Neural cell (in vitro differentiated cells): Measurements from ENCODE around the gene KDM2A. TPM values are rescaled to one million over a fixed set of nuclear protein-coding genes. Genes with fewer than 3 reads are reported as not detected.

ENCODE experiments used
- H2AFZ ChIP-seq: fragments of 200-600, 300-800 bp; sonication (generic), shearing (Covaris generic); 2 replicates; pipeline ENCODE4 v1.6.0; 2014; ENCODE audit warnings: low read depth, mild to moderate bottlenecking, antibody characterized with exemption, low read length, moderate library complexity
- H3F3A ChIP-seq: fragments of 200-600 bp; shearing (Covaris generic); 2 replicates; pipeline ENCODE4 v1.6.1; 2016; ENCODE audit warnings: mild to moderate bottlenecking, moderate library complexity, mixed read lengths, antibody characterized with exemption, low read length; ENCODE audit not compliant: insufficient read depth, poor library complexity, severe bottlenecking
- H3K27ac ChIP-seq: fragments of 200-600, 300-800 bp; sonication (generic), shearing (Covaris generic); 2 replicates; pipeline ENCODE4 v1.5.1; 2014; ENCODE audit warnings: mild to moderate bottlenecking, low read length, moderate library complexity
- H3K27me3 ChIP-seq: fragments of 300-800, 200-600 bp; sonication (generic), shearing (Covaris generic); 2 replicates; pipeline ENCODE4 v1.6.0; 2014; ENCODE audit warnings: mild to moderate bottlenecking, low read depth, low read length, moderate library complexity; ENCODE audit not compliant: insufficient read depth
- H3K36me3 ChIP-seq: fragments of 300-800, 200-600 bp; sonication (generic), shearing (Covaris generic); 2 replicates; pipeline ENCODE4 v1.5.1; 2014; ENCODE audit warnings: mild to moderate bottlenecking, antibody characterized with exemption, low read length, moderate library complexity; ENCODE audit not compliant: insufficient read depth
- H3K4me2 ChIP-seq: fragments of 300-800, 200-600 bp; sonication (generic), shearing (Covaris generic); 2 replicates; pipeline ENCODE4 v1.6.0; 2014; ENCODE audit warnings: mild to moderate bottlenecking, low read length
- H3K4me3 ChIP-seq: fragments of 300-800, 200-600 bp; sonication (generic), shearing (Covaris generic); 2 replicates; pipeline ENCODE4 v1.5.1; 2014; ENCODE audit warnings: mild to moderate bottlenecking, low read length, moderate library complexity
- H3K79me2 ChIP-seq: fragments of 200-600 bp; shearing (Covaris generic); replicated peaks from 2 replicates; pipeline ENCODE4 v1.6.0; 2014; ENCODE audit warnings: mild to moderate bottlenecking, low read length, moderate library complexity; ENCODE audit not compliant: insufficient read depth
- H3K9ac ChIP-seq: fragments of 300-800, 200-600 bp; sonication (generic), shearing (Covaris generic); 2 replicates; pipeline ENCODE4 v1.6.1; 2016; ENCODE audit warnings: mild to moderate bottlenecking, low read length, mixed read lengths
- H3K9me2 ChIP-seq: fragments of 200-600 bp; shearing (Covaris generic); 2 replicates; pipeline ENCODE4 v1.6.1; 2016; ENCODE audit warnings: mild to moderate bottlenecking, low read length, mixed read lengths; ENCODE audit not compliant: insufficient read depth
- H3K9me3 ChIP-seq: fragments of 200-600, 300-800 bp; sonication (generic), shearing (Covaris generic); 2 replicates; pipeline ENCODE4 v1.6.1; 2016; ENCODE audit warnings: mild to moderate bottlenecking, mixed run types, low read length, moderate library complexity, mixed read lengths
- H4K20me1 ChIP-seq: fragments of 200-600 bp; shearing (Covaris generic); 2 replicates; pipeline ENCODE4 v1.6.1; 2016; ENCODE audit warnings: mild to moderate bottlenecking, mixed run types; ENCODE audit not compliant: insufficient read depth
- EP300 ChIP-seq: fragments of 450-650 bp; conservative IDR thresholded peaks from 2 replicates; pipeline ENCODE4 v1.6.1; 2014; ENCODE audit warnings: antibody characterized with exemption, mild to moderate bottlenecking, moderate library complexity; ENCODE audit not compliant: poor library complexity, severe bottlenecking
- EZH2 ChIP-seq: fragments of 200-600, 300-800 bp; shearing (Covaris generic), sonication (generic); IDR thresholded peaks from 2 replicates; pipeline ENCODE4 v1.6.1; 2014; ENCODE audit warnings: antibody characterized with exemption, low read length, borderline replicate concordance, mild to moderate bottlenecking; ENCODE audit not compliant: insufficient read depth, poor library complexity, severe bottlenecking
- MXI1 ChIP-seq: fragments of 450-650 bp; conservative IDR thresholded peaks from 2 replicates; pipeline ENCODE4 v1.6.1; 2014; ENCODE audit warnings: antibody characterized with exemption, mild to moderate bottlenecking; ENCODE audit not compliant: poor library complexity, severe bottlenecking
- POLR2AphosphoS5 ChIP-seq: IDR thresholded peaks from 2 replicates; pipeline ENCODE4 v1.6.1; 2012
- RAD21 ChIP-seq: fragments of 450-650 bp; conservative IDR thresholded peaks from 2 replicates; pipeline ENCODE4 v1.6.1; 2014; ENCODE audit warnings: antibody characterized with exemption, mild to moderate bottlenecking, moderate library complexity
- SMC3 ChIP-seq: fragments of 450-650 bp; conservative IDR thresholded peaks from 2 replicates; pipeline ENCODE4 v1.6.1; 2014; ENCODE audit warnings: antibody characterized with exemption, mild to moderate bottlenecking, moderate library complexity; ENCODE audit not compliant: poor library complexity
- TAF1 ChIP-seq: IDR thresholded peaks from 2 replicates; pipeline ENCODE4 v1.6.1; 2012; ENCODE audit warnings: low read depth
- polyA plus RNA-seq: library from polyadenylated mRNA; depleted of rRNA; stranded (reverse); fragments of >200 nt; gene quantifications from 2 replicates; pipeline ENCODE4 v1.2.3, GENCODE V29; 2014
- TF ChIP-seq, protein P1 (sequence below): IDR thresholded peaks from 2 replicates; pipeline ENCODE4 v1.6.1; 2012; ENCODE audit warnings: borderline replicate concordance
- TF ChIP-seq, protein P2 (sequence below): fragments of 450-650 bp; IDR thresholded peaks from 2 replicates; pipeline ENCODE4 v1.5.1; 2014; ENCODE audit warnings: antibody characterized with exemption, mild to moderate bottlenecking, moderate library complexity; ENCODE audit not compliant: poor library complexity, severe bottlenecking

KDM2A gene
- polyA plus RNA-seq, 1 donor from 2014 or later: 12.4 TPM

DNA sequence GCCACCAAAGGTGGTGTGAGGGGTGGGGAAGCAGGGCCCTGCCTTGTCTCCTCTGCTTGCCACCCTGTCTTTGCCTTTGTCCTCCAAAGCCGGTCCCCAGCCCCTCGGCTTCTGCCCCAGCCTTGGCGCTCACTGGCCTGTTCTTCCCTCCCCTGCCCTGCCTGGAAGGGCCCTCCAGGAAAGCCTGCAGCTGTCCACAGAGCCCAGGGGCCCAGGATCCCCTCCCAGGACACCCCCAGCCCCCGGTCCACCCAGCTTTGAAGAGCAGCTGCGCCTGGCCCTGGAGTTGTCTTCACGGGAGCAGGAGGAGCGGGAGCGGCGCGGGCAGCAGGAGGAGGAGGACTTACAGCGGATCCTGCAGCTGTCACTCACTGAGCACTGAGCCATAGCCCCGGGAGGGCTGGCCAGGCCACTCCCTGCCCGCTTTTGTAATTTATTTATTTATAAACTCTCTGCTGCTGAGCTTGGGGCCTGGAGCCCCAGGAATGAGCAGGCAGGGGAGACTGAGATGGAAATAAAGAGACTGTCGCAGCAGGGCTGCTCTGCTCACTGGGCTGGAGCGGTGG lies 183.0 kb downstream of the KDM2A start:
- no peak overlapping the region for H2AFZ ChIP-seq
- no peak overlapping the region for H3K9ac ChIP-seq
- peak overlapping the region; percentile 30 for H3K4me3 ChIP-seq

DNA sequence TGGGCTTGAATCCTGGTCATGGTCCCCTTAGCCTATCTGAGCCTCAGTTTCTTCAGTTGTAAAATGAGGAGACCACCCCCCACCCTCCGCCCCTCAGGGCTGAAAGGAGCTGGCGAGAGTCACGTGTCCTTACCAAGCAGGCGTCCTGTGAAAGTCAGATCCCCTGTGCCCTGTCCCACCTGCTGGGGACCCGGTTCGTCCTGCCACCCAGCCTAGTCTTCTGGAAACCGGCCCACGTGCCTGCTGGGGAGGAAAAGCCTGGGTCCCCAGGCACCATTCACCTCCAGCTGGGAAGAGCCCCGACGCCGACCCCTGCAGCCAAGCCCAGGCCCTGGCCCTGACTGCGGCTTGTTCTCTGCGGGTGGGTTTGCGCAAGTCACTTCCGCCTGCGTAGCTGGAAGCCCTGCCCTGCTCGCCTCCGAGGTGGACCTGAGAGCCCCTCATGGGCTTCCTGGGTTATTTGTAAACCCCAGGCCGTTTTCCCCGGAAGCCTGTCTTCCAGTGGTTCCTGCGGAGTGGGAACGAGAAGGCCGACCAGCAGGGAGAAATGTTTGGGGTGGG lies 183.6 kb downstream of the KDM2A start:
- Histone ChIP-seq H3K27ac (no peak overlapping the region), H3K9me3 (no peaks in the 10 kb centered on the region), H3K9ac (no peak overlapping the region), H3K36me3 (no peaks in the 10 kb centered on the region), H3K9me2 (no peaks in the 10 kb centered on the region), H4K20me1 (no peaks in the 10 kb centered on the region), H3K4me3 (no peak overlapping the region), H3F3A (no peaks in the 10 kb centered on the region), H3K79me2 (no peaks in the 10 kb centered on the region), H3K27me3 (peaks cover 17% of the 10 kb centered on the region), H3K4me2 (no peak overlapping the region), H2AFZ (no peak overlapping the region)
- TF ChIP-seq RAD21 (no peak), POLR2AphosphoS5 (no peak), EP300 (no peak), EZH2 (no peak), TAF1 (no peak), SMC3 (no peak), MXI1 (no peak)
- TF ChIP-seq, protein P1, sequence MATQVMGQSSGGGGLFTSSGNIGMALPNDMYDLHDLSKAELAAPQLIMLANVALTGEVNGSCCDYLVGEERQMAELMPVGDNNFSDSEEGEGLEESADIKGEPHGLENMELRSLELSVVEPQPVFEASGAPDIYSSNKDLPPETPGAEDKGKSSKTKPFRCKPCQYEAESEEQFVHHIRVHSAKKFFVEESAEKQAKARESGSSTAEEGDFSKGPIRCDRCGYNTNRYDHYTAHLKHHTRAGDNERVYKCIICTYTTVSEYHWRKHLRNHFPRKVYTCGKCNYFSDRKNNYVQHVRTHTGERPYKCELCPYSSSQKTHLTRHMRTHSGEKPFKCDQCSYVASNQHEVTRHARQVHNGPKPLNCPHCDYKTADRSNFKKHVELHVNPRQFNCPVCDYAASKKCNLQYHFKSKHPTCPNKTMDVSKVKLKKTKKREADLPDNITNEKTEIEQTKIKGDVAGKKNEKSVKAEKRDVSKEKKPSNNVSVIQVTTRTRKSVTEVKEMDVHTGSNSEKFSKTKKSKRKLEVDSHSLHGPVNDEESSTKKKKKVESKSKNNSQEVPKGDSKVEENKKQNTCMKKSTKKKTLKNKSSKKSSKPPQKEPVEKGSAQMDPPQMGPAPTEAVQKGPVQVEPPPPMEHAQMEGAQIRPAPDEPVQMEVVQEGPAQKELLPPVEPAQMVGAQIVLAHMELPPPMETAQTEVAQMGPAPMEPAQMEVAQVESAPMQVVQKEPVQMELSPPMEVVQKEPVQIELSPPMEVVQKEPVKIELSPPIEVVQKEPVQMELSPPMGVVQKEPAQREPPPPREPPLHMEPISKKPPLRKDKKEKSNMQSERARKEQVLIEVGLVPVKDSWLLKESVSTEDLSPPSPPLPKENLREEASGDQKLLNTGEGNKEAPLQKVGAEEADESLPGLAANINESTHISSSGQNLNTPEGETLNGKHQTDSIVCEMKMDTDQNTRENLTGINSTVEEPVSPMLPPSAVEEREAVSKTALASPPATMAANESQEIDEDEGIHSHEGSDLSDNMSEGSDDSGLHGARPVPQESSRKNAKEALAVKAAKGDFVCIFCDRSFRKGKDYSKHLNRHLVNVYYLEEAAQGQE: no peak
- TF ChIP-seq, protein P2, sequence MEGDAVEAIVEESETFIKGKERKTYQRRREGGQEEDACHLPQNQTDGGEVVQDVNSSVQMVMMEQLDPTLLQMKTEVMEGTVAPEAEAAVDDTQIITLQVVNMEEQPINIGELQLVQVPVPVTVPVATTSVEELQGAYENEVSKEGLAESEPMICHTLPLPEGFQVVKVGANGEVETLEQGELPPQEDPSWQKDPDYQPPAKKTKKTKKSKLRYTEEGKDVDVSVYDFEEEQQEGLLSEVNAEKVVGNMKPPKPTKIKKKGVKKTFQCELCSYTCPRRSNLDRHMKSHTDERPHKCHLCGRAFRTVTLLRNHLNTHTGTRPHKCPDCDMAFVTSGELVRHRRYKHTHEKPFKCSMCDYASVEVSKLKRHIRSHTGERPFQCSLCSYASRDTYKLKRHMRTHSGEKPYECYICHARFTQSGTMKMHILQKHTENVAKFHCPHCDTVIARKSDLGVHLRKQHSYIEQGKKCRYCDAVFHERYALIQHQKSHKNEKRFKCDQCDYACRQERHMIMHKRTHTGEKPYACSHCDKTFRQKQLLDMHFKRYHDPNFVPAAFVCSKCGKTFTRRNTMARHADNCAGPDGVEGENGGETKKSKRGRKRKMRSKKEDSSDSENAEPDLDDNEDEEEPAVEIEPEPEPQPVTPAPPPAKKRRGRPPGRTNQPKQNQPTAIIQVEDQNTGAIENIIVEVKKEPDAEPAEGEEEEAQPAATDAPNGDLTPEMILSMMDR: no peak

More for the DNA sequence above, 183.0 kb downstream of the KDM2A start:
- no peaks in the 10 kb centered on the region for H3K9me3 ChIP-seq
- no peak overlapping the region for H3K27ac ChIP-seq
- H3K9me2 ChIP-seq: no peaks in the 10 kb centered on the region
- H3K79me2 ChIP-seq: no peaks in the 10 kb centered on the region
- no peak overlapping the region for H3K4me2 ChIP-seq
- TF ChIP-seq POLR2AphosphoS5: no peak
- no peak for TF ChIP-seq MXI1
- TF ChIP-seq EP300: no peak
- TF ChIP-seq EZH2: no peak
- TF ChIP-seq RAD21: no peak
- TF ChIP-seq, protein P1: no peak
- TF ChIP-seq, protein P2: no peak
- TF ChIP-seq SMC3: no peak
- TF ChIP-seq TAF1: no peak
- peaks cover under 1% of the 10 kb centered on the region for H3K36me3 ChIP-seq
- peaks cover 17% of the 10 kb centered on the region for H3K27me3 ChIP-seq
- no peaks in the 10 kb centered on the region for H4K20me1 ChIP-seq
- no peaks in the 10 kb centered on the region for H3F3A ChIP-seq
